GM23248 (cell line): Measurements from ENCODE around the gene MBD2.

Experiments used
- EZH2 ChIP-seq: fragments of 200-600 bp; sonication (generic); IDR thresholded peaks from 2 replicates; pipeline ENCODE4 v1.6.1; 2018; ENCODE audit warnings: antibody characterized with exemption, mild to moderate bottlenecking; ENCODE audit not compliant: insufficient read depth, poor library complexity, severe bottlenecking
- EZH2phosphoT487 ChIP-seq: fragments of 200-600 bp; sonication (generic); IDR thresholded peaks from 2 replicates; pipeline ENCODE4 v1.6.1; 2018; ENCODE audit warnings: antibody characterized with exemption, moderate library complexity, mild to moderate bottlenecking, low read depth; ENCODE audit not compliant: insufficient read depth

DNA sequence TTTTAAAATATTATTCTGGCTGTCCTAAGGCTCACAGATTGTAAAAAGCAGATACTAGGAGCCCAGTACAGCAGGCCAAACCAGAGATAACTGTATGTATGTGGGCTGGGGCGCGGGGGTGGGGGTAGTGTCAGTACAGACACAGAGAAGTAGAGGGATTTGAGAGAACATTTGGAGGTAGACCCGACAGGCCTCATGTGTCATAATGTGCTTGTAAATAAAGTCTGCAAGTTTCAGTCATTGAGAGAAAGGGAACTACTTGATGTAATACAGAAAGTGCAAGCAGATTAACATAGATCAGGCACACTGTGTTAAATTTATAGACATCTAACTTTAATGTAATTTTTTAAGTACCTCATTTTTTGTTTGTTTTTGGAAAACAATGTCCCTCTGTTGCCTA is 37.4 kb upstream of the MBD2 start:
- no peak for TF ChIP-seq EZH2
- TF ChIP-seq EZH2phosphoT487 = no peak
